C4-2B (cell line): ENCODE measurements around the gene C11orf68.
A peak's percentile ranks its signal among the peaks of the same experiment; 100 is the strongest.

Experiments
- ZFX ChIP-seq: fragments of 450-650 bp; IDR thresholded peaks from 2 replicates; pipeline ENCODE4 v1.6.1; 2017
- TF ChIP-seq, protein P1 (sequence below): fragments of 450-650 bp; conservative IDR thresholded peaks from 2 replicates; pipeline ENCODE4 v1.5.1; 2017; ENCODE audit warnings: mild to moderate bottlenecking

DNA sequence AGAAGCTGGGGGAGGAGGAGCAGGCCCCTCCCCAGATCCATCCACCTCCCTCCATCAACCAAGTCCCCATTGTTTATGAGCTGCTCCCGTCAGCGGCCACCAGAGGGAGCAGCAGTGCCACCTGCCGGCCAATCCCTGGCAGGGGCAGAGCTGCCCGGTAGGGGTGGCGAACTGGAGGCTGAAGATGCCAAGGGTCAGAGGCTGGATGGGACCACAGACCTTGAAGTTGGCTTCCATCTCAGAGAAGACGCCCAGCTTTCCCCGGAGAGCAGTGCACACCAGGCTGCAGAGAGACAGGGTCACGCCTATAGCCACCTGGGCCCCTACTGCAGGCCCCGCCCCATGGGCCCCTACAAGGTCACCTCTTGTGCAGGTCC lies 34.2 kb downstream of the C11orf68 start:
- TF ChIP-seq, protein P1, sequence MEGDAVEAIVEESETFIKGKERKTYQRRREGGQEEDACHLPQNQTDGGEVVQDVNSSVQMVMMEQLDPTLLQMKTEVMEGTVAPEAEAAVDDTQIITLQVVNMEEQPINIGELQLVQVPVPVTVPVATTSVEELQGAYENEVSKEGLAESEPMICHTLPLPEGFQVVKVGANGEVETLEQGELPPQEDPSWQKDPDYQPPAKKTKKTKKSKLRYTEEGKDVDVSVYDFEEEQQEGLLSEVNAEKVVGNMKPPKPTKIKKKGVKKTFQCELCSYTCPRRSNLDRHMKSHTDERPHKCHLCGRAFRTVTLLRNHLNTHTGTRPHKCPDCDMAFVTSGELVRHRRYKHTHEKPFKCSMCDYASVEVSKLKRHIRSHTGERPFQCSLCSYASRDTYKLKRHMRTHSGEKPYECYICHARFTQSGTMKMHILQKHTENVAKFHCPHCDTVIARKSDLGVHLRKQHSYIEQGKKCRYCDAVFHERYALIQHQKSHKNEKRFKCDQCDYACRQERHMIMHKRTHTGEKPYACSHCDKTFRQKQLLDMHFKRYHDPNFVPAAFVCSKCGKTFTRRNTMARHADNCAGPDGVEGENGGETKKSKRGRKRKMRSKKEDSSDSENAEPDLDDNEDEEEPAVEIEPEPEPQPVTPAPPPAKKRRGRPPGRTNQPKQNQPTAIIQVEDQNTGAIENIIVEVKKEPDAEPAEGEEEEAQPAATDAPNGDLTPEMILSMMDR = peak; percentile 99
- no peak for TF ChIP-seq ZFX
